Stimulated activated CD4-positive, alpha-beta T cell treated with anti-CD3 and anti-CD28 coated beads, Interleukin-12 subunit alpha, Interleukin-12 subunit beta, amount 100 ng/mL, for 24 hours (primary cell): ENCODE data around the gene MYO3B.
"Not testable (repeated sequence)": the region's sequence is repeated elsewhere in the genome, so short reads cannot be mapped to it uniquely, and the experiment has no call there.

ENCODE experiments used
- DNase-seq, 2 experiments: peaks; one replicate each; pipeline ENCODE4 v3.0.0-alpha.2; 2020; ENCODE audit warnings: low read depth in 2 of 2

MYO3B gene

GRCh38 chr2:170466632-170467031, 288.7 kb downstream of the MYO3B start:
- DNase-seq = no peak

- no peak for DNase-seq
Measured at GRCh38 chr2:170467568-170468422, 289.8 kb downstream of the MYO3B start.

- no peak for DNase-seq
Measured at GRCh38 chr2:170468557-170468956, 290.6 kb downstream of the MYO3B start.

- DNase-seq = not testable (repeated sequence)
Measured at GRCh38 chr2:170472498-170472897, 294.6 kb downstream of the MYO3B start.

GRCh38 chr2:170475878-170476277, 297.9 kb downstream of the MYO3B start:
- no peak for DNase-seq

- no peak for DNase-seq
Measured at GRCh38 chr2:170477630-170478029, 299.7 kb downstream of the MYO3B start.

GRCh38 chr2:170481201-170481600, 303.3 kb downstream of the MYO3B start:
- no peak for DNase-seq

- DNase-seq = no peak
Measured at GRCh38 chr2:170484552-170484951, 306.6 kb downstream of the MYO3B start.

- no peak for DNase-seq
Measured at GRCh38 chr2:170485254-170486026, 307.5 kb downstream of the MYO3B start.

GRCh38 chr2:170486730-170487129, 308.8 kb downstream of the MYO3B start:
- DNase-seq = no peak

GRCh38 chr2:170488807-170489206, 310.9 kb downstream of the MYO3B start:
- no peak for DNase-seq

- DNase-seq = no peak
Measured at GRCh38 chr2:170492010-170492409, 314.1 kb downstream of the MYO3B start.

GRCh38 chr2:170493426-170494097, 315.6 kb downstream of the MYO3B start:
- no peak for DNase-seq

GRCh38 chr2:170495896-170496295, 317.9 kb downstream of the MYO3B start:
- DNase-seq = no peak

GRCh38 chr2:170498619-170499018, 320.7 kb downstream of the MYO3B start:
- no peak for DNase-seq

- DNase-seq = no peak
Measured at GRCh38 chr2:170500104-170500503, 322.2 kb downstream of the MYO3B start.

GRCh38 chr2:170500770-170501169, 322.8 kb downstream of the MYO3B start:
- no peak for DNase-seq

- DNase-seq = no peak
Measured at GRCh38 chr2:170501421-170502043, 323.6 kb downstream of the MYO3B start.

- DNase-seq = no peak
Measured at GRCh38 chr2:170502361-170503130, 324.6 kb downstream of the MYO3B start.

GRCh38 chr2:170503563-170503962, 325.6 kb downstream of the MYO3B start:
- no peak for DNase-seq
